Measurements from ENCODE around the gene ATP11B. TPM values are rescaled to one million over a fixed set of nuclear protein-coding genes. Genes with fewer than 3 reads are reported as not detected.
"Not testable (repeated sequence)": the region's sequence is repeated elsewhere in the genome, so short reads cannot be mapped to it uniquely, and the experiment has no call there.

The ATP11B gene
- total RNA-seq, 2 experiments from 2014 or later = 64.6 to 86.7 TPM

DNA sequence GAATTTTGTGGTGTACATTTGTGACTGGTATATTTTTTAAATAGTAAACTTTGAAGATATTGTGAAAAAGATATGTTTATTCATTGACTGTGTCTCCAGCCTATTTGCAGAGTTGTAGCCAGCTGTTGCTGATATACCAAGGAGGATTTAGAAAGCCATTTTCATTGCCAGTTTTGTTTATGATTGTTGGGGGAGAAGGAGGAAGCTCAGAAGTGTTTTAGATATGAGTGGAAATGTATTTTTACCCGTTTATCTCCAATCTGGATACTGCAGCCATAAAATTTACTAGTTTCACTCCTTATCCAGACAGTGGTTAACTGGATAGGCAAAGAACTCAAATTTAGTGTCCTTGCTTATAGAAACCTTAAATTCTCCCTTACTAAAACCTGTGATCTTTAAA, 18.8 kb downstream of the ATP11B start:
- no peak for ATAC-seq
- Mint-ChIP-seq H3K27me3 (no peaks in the 10 kb centered on the region), H3K36me3 (ENCODE audit: low read depth) (peaks cover 6% of the 10 kb centered on the region), H3K27ac (no peak overlapping the region), H3K9me3 (ENCODE audit: low read depth) (no peaks in the 10 kb centered on the region), H3K4me3 (no peak overlapping the region), H3K4me1 (peaks cover 60% of the 10 kb centered on the region)
- CTCF ChIA-PET = no interaction called here
- POLR2A ChIA-PET = no interaction called here
- DNase-seq = no peak
- intact Hi-C loops (cut with DNase I, micrococcal nuclease) = no loop called here

DNA sequence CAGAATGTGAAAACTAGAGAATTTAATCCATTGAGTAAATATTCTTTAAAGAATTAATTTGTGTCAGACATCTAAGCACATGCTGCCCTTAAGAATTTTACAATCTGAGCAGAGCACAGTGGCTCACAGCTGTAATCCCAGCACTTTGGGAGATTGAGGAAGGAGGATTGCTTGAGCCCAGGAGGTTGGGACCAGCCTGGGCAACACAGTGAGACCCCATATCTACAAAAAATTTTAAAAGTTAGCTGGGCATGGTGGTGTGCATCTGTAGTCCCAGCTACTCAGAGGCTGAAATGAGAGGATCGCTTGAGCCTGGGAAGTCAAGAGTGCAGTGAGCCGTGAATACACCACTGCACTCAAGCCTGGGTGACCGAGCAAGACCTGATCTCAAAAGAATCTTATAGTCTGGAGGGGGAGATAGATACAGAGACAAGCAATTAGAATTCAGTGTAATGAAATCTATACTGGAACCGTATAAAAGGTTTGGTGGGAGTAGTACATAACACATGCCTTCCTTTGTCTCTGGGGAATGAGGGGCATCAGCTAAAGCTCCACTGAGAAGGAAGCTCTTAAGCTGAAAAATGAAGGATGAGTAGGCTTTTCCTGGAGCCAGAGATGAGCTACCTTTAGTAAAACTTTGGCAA, 21.2 kb downstream of the ATP11B start:
- Mint-ChIP-seq H3K9me3 (ENCODE audit: low read depth) (no peaks in the 10 kb centered on the region), H3K27ac (no peak overlapping the region), H3K36me3 (ENCODE audit: low read depth) (peaks cover 7% of the 10 kb centered on the region), H3K4me1 (peaks cover 59% of the 10 kb centered on the region), H3K27me3 (no peaks in the 10 kb centered on the region), H3K4me3 (no peak overlapping the region)
- ATAC-seq (no peak), DNase-seq (no peak)
- intact Hi-C loops (cut with DNase I, micrococcal nuclease) = no loop called here
- ChIA-PET CTCF (interaction anchor here (0.7 to 1.7 kb wide), 5 partner anchors 11 to 101 kb away, joined by 3 to 6 read pairs (median 4); no protein-coding TSS in a partner anchor), POLR2A (no interaction called here)

DNA sequence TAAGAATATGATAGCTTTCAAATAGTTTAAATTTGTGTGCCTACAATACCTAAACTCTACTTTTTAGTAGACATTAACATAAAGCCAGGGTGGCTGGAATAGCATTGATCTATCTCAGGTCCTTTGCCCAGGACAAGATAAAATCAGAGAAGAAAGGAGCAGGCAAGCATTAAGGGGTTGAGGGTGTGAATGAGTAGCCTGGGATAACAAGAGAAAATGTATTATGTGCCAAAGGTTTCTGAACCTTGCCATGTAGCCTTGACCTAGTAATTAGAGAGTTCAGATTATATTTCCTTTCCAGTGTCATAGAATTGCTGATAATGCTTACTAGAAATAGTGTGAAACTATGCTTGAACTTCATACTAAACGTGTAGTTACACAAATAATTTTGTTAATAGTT, 22.9 kb downstream of the ATP11B start:
- peaks cover 55% of the 10 kb centered on the region for H3K4me1 Mint-ChIP-seq
- no peaks in the 10 kb centered on the region for H3K27me3 Mint-ChIP-seq
- H3K4me3 Mint-ChIP-seq = no peak overlapping the region
- peaks cover 12% of the 10 kb centered on the region for H3K36me3 Mint-ChIP-seq (ENCODE audit: low read depth)
- no peak overlapping the region for H3K27ac Mint-ChIP-seq
- intact Hi-C loops (cut with DNase I, micrococcal nuclease) = no loop called here
- CTCF ChIA-PET = interaction anchor here (0.7 to 1.7 kb wide), 2 partner anchors 102 to 103 kb away, joined by 3 to 6 read pairs; no protein-coding TSS in a partner anchor
- H3K9me3 Mint-ChIP-seq (ENCODE audit: low read depth) = no peaks in the 10 kb centered on the region
- ATAC-seq = no peak
- POLR2A ChIA-PET = no interaction called here
- DNase-seq = no peak

DNA sequence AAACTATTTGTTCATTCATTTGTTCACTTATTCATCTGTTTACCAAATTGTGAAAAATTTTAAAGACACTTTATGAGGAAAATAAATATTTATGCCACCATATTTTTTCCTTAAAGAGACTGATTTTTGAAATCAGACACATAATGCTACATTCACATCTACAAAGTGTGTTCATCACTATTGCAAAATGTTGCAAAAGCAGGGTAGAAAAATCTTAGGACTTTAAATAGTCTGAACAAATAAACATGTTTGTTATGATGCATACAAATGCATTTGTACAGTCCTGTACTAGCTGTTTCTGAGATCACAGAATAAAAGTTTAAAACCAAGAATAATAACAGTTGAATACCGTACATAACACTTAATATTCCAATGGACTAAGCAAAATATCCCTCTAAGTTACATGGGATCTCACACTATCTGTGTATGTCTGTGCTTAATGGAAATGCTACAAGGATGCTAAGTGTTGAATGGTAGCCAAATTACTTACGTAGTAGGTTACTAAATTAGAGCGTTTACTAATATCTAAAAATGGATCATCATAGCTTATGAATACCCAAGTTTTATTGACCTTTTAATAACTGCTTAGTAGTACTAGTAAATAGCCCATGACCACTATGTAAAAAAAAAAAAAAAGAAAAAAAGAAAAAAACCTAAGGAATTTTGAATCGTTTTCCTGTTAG, 25.1 kb downstream of the ATP11B start:
- intact Hi-C loops (cut with DNase I, micrococcal nuclease) = no loop called here
- DNase-seq = no peak
- no peak for ATAC-seq
- POLR2A ChIA-PET = no interaction called here
- Mint-ChIP-seq H3K4me3 (no peak overlapping the region), H3K9me3 (ENCODE audit: low read depth) (no peaks in the 10 kb centered on the region), H3K27me3 (no peaks in the 10 kb centered on the region), H3K4me1 (peaks cover 40% of the 10 kb centered on the region), H3K27ac (no peak overlapping the region), H3K36me3 (ENCODE audit: low read depth) (peaks cover 25% of the 10 kb centered on the region)
- CTCF ChIA-PET = interaction anchor here (0.6 kb wide), 1 partner anchor 12 kb away, joined by 5 read pairs; no protein-coding TSS in a partner anchor

DNA sequence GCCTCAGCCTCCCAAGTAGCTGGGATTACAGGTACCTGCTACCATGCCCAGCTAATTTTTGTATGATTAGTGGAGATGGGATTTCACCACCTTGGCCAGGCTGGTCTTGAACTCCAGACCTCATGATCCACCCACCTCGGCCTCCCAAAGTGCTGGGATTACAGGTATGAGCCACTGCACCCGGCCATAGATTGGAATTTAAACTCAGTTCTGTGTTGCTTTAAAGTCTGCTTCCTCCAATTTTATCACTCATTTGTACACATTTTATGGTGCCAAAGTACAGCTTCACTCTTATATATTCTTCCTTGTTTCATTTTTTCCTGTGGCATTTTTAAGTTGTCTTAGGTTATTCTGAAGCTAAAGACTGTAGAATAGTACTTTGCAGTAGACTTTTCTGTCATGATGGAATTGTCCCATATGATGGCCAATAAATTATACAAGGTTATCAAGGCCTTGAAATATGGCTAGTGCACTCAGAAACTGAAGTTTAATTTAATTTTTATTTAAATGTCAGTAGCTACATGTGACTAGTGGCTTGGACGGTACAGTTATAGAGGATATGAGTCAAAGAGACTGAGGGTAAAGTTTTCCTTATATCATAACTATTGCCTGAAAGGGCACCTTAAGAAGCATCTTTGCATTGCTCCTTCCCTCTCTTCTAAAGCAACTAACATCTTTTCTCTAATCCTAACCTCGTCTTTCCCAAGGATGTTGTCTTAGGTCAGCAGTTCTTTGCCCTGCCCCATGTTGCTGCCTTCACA, 28.1 kb downstream of the ATP11B start:
- ChIA-PET POLR2A (interaction anchor here (0.6 kb wide), 1 partner anchor 135 kb away, joined by 3 read pairs; no protein-coding TSS in a partner anchor), CTCF (interaction anchor here (1.1 to 1.5 kb wide), 3 partner anchors 11 to 16 kb away, joined by 3 to 4 read pairs (median 4); no protein-coding TSS in a partner anchor)
- DNase-seq (no peak), ATAC-seq (no peak)
- no peaks in the 10 kb centered on the region for H3K27me3 Mint-ChIP-seq
- peaks cover 40% of the 10 kb centered on the region for H3K4me1 Mint-ChIP-seq
- no peak overlapping the region for H3K27ac Mint-ChIP-seq
- peaks cover 41% of the 10 kb centered on the region for H3K36me3 Mint-ChIP-seq (ENCODE audit: low read depth)
- no peak overlapping the region for H3K4me3 Mint-ChIP-seq
- H3K9me3 Mint-ChIP-seq (ENCODE audit: low read depth) = no peaks in the 10 kb centered on the region
- intact Hi-C loops (cut with DNase I, micrococcal nuclease) = no loop called here

DNA sequence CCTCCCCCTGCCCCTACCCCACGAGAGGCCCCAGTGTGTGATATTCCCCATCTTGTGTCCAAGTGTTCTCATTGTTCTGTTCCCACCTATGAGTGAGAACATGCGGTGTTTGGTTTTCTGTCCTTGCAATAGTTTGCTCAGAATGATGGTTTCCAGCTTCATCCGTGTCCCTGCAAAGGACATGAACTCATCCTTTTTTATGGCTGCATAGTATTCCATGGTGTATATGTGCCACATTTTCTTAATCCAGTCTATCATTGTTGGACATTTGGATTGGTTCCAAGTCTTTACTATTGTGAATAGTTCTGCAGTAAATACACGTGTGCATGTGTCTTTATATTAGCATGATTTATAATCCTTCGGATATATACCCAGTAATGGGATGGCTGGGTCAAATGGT, 29.0 kb downstream of the ATP11B start:
- H3K36me3 Mint-ChIP-seq (ENCODE audit: low read depth) = peaks cover 41% of the 10 kb centered on the region
- POLR2A ChIA-PET = not testable (repeated sequence)

DNA sequence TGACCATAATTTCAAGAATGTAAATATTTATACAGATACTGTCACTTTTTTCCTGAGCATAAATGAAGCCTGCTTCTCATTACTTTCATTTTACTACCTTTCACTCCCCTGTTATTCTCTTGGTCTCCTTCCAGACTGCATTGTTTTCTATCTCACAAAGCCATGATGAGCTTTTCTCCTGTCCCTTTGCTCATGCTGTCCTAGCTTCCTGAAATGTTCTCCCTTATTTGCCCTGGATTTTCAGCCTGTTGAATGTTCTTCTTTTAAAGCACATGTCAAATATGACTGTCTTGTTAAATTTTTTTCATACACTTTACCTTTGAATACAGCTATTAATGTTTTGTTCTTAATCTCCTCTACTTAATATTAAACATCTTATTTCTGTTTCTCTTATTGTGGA, 31.7 kb downstream of the ATP11B start:
- Mint-ChIP-seq H3K27ac (peak overlapping the region; percentile 28), H3K36me3 (ENCODE audit: low read depth) (peaks cover 41% of the 10 kb centered on the region), H3K4me3 (no peak overlapping the region), H3K27me3 (no peaks in the 10 kb centered on the region), H3K9me3 (ENCODE audit: low read depth) (no peaks in the 10 kb centered on the region), H3K4me1 (peaks cover 32% of the 10 kb centered on the region)
- no peak for ATAC-seq
- ChIA-PET POLR2A (no interaction called here), CTCF (interaction anchor here (0.6 to 1.8 kb wide), 4 partner anchors 18 to 580 kb away, joined by 3 to 5 read pairs (median 4); no protein-coding TSS in a partner anchor)
- intact Hi-C loops (cut with DNase I, micrococcal nuclease) = no loop called here
- no peak for DNase-seq

More for the DNA sequence above, 29.0 kb downstream of the ATP11B start:
- H3K4me1 Mint-ChIP-seq = peaks cover 42% of the 10 kb centered on the region
- ATAC-seq; intact Hi-C loops (cut with DNase I, micrococcal nuclease); H3K4me3 Mint-ChIP-seq; DNase-seq; H3K27ac Mint-ChIP-seq; H3K27me3 Mint-ChIP-seq; H3K9me3 Mint-ChIP-seq (ENCODE audit: low read depth): not testable (repeated sequence)
- CTCF ChIA-PET = interaction anchor here (1.4 kb wide), 1 partner anchor 15 kb away, joined by 4 read pairs; no protein-coding TSS in a partner anchor

DNA sequence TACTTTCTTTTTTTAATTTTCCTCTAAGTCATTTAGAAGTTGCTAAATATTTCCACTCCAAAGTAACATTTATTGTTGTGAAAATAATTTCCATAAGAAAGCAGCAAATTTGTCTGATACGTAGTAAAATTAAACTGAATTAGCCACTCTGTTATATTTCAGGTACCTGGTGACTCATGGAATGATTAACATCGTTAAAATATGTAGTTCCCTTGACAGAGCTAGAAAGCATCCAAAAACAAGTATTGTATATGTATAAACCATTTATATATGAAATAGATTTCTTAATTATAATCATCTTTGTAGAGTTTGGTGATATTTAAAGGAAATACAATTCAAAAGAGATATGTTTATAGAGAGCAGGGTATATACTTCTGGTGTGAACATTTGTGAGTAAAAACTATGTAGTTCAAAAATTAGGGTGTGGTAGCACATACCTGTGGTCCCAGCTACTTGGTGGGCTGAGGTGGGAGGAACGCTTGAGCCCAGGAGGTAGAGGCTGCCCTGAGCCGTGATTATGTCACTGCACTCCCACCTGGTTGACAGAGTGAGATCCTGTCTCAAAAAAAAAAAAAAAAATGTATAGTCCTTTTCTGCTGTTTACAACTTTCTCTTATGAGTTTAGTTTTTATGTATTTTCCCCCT, 36.6 kb downstream of the ATP11B start:
- H3K4me1 Mint-ChIP-seq = peaks cover 28% of the 10 kb centered on the region
- H3K27me3 Mint-ChIP-seq = no peaks in the 10 kb centered on the region
- H3K36me3 Mint-ChIP-seq (ENCODE audit: low read depth) = peaks cover 29% of the 10 kb centered on the region
- POLR2A ChIA-PET = no interaction called here
- no peak overlapping the region for H3K4me3 Mint-ChIP-seq
- H3K9me3 Mint-ChIP-seq (ENCODE audit: low read depth) = no peaks in the 10 kb centered on the region
- ATAC-seq (no peak), DNase-seq (no peak)
- H3K27ac Mint-ChIP-seq = no peak overlapping the region
- intact Hi-C loops (cut with DNase I, micrococcal nuclease) = no loop called here
- CTCF ChIA-PET = interaction anchor here (1.8 kb wide), 1 partner anchor 34 kb away, joined by 5 read pairs; no protein-coding TSS in a partner anchor

DNA sequence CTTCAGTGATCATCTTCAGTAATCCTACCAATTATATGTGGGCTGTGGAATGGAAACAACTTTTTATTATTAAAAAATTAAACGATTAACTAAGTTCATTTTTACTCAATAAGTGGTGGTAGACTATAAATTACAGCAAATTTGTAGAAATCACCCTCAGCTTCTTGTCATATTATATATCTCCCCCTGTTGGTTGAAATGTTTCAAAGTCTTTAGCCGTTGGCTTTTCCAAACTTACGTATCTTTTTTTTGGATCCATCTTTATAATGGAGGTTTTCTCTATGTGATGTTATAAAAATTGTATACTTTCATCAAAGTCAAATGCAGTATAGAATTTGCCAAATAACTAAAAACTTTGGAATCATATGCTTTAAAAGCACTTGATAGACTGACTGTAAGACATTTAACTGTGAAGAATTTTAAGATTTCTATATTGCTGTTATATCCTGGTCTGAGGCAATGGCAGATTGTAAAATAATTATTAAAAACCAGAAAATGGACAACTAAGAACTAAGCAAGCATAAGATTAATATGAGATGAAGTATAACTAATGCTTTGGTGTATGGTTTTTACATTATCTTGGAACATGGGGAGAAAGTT, 44.7 kb downstream of the ATP11B start:
- POLR2A ChIA-PET = no interaction called here
- intact Hi-C loops (cut with DNase I, micrococcal nuclease) = loop anchor here (1.0 to 5.0 kb wide), 2 partner anchors 46 to 124 kb away; partner anchors contain the start of gene ATP11B (in 1 of the 2)
- DNase-seq (no peak), ATAC-seq (no peak)
- H3K27me3 Mint-ChIP-seq = no peaks in the 10 kb centered on the region
- H3K4me1 Mint-ChIP-seq = peaks cover 6% of the 10 kb centered on the region
- no peaks in the 10 kb centered on the region for H3K9me3 Mint-ChIP-seq (ENCODE audit: low read depth)
- peaks cover 27% of the 10 kb centered on the region for H3K36me3 Mint-ChIP-seq (ENCODE audit: low read depth)
- no peak overlapping the region for H3K27ac Mint-ChIP-seq
- no peak overlapping the region for H3K4me3 Mint-ChIP-seq
- CTCF ChIA-PET = interaction anchor here (0.8 to 2.5 kb wide), 8 partner anchors 11 to 128 kb away, joined by 3 to 29 read pairs (median 4); no protein-coding TSS in a partner anchor

DNA sequence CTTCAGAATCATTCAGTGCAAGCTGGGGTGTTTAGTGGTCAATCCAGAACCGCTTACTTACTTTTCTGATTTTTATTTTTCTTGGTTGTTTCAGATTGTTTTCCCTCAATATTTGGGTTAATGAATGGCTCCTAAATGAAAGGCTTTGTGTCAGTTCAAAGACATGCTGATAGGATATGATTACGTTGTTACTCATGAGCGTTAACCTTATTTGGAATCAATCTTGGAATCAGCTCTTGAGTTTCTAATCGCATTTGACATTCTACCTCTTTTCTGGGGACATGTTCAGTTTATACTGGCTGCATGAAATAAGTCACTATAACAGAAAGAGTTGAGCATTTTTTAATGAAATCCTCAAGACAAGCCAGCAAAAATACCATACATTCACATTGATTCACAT, 50.2 kb downstream of the ATP11B start:
- no peak for DNase-seq
- ChIA-PET CTCF (interaction anchor here (0.7 to 1.1 kb wide), 5 partner anchors 14 to 130 kb away, joined by 3 read pairs; no protein-coding TSS in a partner anchor), POLR2A (no interaction called here)
- no peak overlapping the region for H3K27ac Mint-ChIP-seq
- H3K27me3 Mint-ChIP-seq = no peaks in the 10 kb centered on the region
- no peaks in the 10 kb centered on the region for H3K9me3 Mint-ChIP-seq (ENCODE audit: low read depth)
- H3K4me1 Mint-ChIP-seq = no peaks in the 10 kb centered on the region
- peaks cover 43% of the 10 kb centered on the region for H3K36me3 Mint-ChIP-seq (ENCODE audit: low read depth)
- intact Hi-C loops (cut with DNase I, micrococcal nuclease) = no loop called here
- ATAC-seq = no peak
- no peak overlapping the region for H3K4me3 Mint-ChIP-seq

DNA sequence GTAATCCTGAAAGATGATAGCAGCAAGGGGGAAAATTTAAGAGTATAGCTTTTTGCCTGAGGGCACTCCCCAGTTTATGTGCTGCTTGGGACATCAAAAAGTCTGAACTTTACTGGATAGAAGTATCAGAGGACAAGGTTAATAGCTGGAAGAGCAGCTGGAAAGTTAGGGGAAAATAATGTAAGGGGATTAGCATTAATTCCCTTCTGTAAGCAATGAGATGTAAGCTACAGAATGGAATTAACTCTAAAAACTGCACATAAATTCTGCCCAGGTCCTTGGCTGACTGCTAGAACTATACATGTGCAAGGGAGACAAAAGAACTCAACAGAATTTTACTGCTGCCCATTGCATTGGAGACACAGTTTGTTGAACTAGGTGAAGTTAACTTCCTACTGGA, 55.6 kb downstream of the ATP11B start:
- no peak for ATAC-seq
- Mint-ChIP-seq H3K36me3 (ENCODE audit: low read depth) (peaks cover 49% of the 10 kb centered on the region), H3K27me3 (no peaks in the 10 kb centered on the region), H3K4me1 (no peaks in the 10 kb centered on the region), H3K9me3 (ENCODE audit: low read depth) (no peaks in the 10 kb centered on the region), H3K4me3 (no peak overlapping the region), H3K27ac (no peak overlapping the region)
- ChIA-PET POLR2A (no interaction called here), CTCF (interaction anchor here (1.4 kb wide), 1 partner anchor 13 kb away, joined by 4 read pairs; no protein-coding TSS in a partner anchor)
- DNase-seq = no peak
- intact Hi-C loops (cut with DNase I, micrococcal nuclease) = no loop called here
